Measurements from ENCODE around the gene RAD17.
"Not testable (repeated sequence)": the region's sequence is repeated elsewhere in the genome, so short reads cannot be mapped to it uniquely, and the experiment has no call there.

Gene RAD17

GRCh38 chr5:69374911-69375446 lies 5.4 kb downstream of the RAD17 start:
- no peak for DNase-seq

- DNase-seq, result no peak
These were observed 8.8 kb downstream of the RAD17 start for GRCh38 chr5:69378376-69378775.

DNA sequence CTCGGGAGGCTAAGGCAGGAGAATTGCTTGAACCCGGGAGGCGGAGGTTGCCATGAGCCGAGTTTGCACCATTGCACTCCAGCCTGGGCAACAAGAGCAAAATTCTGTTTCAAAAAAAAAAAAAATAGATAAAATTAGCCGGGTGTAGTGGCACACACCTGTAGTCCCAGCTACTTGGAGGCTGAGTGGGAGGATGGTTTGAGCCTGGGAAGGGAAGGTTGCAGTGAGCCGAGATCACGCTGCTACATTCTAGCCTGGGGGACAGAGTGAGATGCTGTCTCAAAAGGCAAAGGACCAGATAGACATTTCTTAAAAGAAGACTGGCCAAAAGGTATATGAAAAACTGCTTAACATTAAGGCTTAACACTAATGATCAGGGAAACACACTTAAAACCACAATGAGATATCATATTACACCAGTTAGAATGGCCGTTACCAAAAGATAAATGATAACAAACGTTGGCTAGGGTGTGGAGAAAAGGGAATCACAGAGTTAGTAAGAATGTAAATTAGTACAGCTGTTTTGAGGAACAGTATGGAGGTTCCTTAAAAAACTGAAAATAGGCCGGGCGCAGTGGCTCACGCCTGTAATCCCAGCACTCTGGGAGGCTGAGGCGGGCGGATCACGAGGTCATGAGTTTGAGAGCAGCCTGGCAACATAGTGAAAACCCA lies 35.2 kb downstream of the RAD17 start:
- DNase-seq, result no peak

DNA sequence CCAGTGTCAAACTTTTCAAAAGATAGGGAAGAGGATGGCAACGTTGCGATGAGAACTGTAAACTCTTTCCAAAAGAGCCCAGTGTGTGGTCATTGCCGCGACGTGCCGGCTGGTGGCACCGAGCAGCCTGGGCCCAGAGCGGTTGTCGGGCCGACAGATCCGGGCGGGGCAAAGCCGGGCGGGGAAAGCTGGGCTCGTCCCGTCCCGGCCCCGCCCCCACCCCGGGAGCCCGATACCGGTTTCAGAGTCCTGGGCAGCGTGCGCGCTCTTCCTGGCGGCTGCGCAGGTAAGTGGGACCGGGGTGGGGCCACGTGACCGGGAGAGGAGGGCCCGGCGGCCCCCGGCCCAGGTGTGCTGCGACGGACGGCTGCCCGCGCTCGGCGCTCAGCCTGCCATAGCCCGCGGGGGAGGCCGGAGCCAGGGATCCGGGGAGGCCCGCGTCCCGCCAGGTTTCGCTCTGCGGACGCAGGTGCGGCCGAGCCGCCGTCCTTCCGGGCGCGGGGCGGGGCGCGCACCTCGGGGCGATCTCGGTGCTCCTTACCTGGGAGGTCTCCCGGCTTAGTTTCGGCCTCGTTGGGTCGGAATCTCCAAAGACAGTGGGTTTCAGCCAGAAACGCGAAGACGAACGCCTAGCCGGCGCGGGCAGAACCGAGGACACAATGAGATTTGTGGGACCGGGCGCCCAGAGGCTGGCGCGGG lies 45.4 kb downstream of the RAD17 start, which contains the start of gene MARVELD2:
Gene MARVELD2, plus strand, starts transcription at position 232 of the 699 bp plus-strand sequence. CDS start 4,270 bp downstream, outside the sequence.
- DNase-seq, result peak; percentile 33 to 50

- no peak for DNase-seq
These were observed 46.0 kb downstream of the RAD17 start for GRCh38 chr5:69415584-69415958.

GRCh38 chr5:69416180-69416579 lies 46.6 kb downstream of the RAD17 start:
- no peak for DNase-seq

DNA sequence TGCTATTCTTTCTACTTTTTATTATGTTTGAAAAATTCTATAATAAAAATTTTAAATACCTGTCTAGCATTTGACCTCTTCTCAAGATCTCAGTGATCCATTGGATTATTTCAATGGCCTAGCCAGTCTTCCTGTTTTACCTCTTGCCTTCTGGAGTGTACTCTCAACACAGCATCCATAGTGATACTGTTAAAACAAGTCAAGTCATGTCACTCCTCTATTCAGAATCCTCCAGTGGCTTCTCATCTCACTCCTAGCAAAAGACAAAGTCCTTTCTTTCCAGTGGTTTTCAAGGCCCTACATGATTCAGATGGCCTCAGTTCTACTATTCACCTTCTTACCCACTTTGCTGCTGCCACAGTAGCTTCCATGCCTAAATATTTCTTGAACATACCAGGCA lies 47.1 kb downstream of the RAD17 start:
- DNase-seq, result no peak

- no peak for DNase-seq
These were observed 48.9 kb downstream of the RAD17 start for GRCh38 chr5:69418554-69418953.

DNA sequence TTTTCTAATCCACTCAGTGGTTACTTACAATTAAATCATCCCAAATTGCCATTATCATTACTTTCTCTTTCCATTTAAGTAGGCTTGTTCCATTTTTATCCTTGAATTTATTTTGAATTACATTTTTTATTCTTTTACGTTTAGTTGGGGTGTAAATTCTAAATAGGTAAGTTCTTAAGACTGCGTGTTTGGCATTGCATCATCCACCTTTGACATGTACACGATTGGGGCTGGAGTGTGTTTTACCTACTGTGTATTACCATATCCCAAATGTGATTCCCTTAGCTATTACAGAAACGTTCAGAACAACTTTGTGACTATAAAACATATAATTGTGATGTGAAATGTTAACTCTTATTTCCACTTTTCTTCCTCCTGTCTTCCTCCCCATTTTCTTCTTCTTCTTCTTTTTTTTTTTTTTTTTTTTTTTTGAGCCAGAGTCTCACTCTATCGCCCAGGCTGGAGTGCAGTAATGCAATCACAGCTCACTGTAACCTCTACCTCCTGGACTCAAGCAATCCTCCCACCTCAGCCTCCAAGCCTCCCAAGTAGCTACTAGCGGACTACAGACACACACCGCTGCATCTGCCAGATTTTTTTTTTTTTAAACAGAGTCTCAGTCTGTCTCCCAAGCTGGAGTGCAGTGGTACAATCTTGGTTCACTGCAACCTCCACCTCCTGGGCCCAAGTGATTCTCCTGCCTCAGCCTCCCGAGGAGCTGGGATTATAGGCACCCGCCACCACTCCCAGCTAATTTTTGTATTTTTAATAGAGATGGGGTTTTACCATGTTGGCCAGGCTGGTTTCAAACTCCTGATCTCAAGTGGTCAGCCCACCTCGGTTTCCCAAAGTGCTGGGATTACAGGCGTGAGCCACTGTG lies 62.0 kb downstream of the RAD17 start:
- DNase-seq, result no peak

- DNase-seq, result no peak
These were observed 63.0 kb downstream of the RAD17 start for GRCh38 chr5:69432412-69433206.

DNA sequence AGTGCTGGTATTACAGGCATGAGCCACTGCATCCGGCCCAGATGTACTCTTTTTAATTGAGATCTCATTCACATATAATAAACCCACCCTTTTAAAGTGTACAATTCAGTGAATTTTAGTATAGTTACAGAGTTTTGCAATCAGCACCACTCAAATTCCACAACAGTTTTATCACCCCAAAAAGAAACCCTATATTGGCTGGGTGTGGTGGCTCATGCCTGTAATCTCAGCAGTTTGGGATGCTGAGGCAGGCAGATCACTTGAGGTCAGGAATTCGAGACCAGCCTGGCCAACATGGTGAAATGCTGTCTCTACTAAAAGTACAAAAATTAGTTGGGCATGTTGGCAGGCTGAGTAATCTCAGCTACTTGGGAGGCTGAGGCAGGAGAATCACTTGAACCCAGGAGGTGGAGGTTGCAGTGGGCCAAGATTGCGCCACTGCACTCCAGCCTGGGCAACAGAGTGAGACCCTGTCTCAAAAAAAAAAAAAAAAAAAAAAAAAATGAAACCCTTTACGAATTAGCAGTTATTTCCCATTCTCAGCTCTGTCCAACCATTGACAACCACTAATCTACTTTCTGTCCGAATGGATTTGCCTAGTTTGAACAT lies 65.8 kb downstream of the RAD17 start:
- not testable (repeated sequence) for DNase-seq

- DNase-seq, result no peak
These were observed 74.6 kb downstream of the RAD17 start for GRCh38 chr5:69444127-69444754.

- DNase-seq, result no peak
These were observed 79.9 kb downstream of the RAD17 start for GRCh38 chr5:69449511-69449910.

GRCh38 chr5:69450116-69450515 lies 80.5 kb downstream of the RAD17 start:
- DNase-seq, result no peak

GRCh38 chr5:69450527-69450926 lies 80.9 kb downstream of the RAD17 start:
- DNase-seq, result not testable (repeated sequence)

DNA sequence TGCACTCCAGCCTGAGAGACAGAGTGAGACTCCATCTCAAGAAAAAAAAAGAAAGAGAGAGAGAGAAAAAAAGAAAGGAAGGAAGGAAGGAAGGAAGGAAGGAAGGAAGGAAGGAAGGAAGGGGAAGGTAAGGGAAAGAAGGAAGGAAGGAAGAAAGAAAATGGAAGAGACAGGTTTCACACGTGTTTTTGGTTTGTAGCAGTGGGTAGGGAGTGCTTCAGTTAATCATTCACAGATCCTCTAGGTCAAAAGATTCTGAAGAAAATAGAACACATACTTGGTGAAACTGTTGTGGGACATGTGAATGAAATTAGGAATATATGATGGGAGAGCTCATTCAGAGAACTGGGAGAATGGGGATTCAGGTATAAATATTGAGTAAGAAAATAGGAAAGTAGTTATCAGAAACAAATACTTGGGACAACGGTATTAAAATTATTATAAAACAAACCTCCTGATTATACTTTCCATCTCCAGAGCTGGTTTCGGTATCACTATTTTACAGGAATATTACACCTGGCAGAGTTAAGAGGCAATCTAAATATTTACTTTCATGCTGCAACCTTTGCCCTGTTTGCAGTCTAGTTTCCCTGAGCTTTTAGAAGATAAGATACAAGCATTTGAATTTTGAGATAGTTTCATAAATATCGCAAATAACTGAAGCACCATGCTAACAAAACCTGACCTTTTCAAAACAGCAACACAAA lies 82.5 kb downstream of the RAD17 start:
- DNase-seq, result no peak

DNA sequence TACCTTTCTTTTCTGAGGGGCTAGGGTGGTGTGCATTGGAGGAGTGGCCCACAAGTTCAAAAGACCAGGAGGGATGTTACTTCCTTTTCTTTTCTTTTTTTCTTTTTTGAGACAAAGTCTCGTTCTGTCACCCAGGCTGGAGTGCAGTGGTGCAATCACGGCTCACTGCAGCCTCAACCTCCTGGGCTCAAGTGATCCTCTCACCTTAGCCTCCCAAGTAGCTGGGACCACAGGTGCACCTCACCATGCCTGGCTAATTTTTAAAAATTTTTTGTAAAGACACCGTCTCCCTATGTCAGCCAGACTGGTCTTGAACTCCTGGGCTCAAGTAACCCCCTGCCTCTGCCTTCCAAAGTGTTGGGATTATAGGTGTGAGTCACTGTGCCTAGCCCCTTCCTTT lies 83.9 kb downstream of the RAD17 start:
- DNase-seq, result not testable (repeated sequence)

- DNase-seq, result no peak
These were observed 85.0 kb downstream of the RAD17 start for GRCh38 chr5:69454460-69455249.

DNA sequence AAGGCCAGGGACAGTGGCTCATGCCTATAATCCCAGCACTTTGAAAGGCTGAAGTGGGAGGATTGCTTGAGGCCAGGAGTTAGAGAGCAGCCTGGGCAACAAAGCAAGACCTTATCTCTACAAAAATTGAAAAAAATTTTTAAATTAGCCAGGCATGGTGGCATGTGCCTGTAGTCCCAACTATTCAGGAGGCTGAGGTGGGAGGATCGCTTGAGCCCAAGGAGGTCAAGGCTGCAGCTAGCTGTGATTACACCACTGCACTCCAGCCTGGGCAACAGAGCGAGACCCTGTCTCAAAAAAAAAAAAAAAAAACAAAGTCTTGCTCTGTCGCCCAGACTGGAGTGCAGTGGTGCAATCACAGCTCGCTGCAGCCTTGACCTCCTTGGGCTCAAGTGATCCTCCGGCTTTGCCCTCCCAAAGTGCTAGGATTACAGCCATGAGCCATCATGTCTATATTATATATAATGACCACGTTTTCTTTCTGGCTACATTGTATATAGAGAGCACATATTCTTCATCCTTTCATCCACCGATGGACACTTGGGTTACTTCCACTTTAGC lies 85.9 kb downstream of the RAD17 start:
- not testable (repeated sequence) for DNase-seq

GRCh38 chr5:69462170-69462569 lies 92.6 kb downstream of the RAD17 start:
- DNase-seq, result no peak

All from activated CD4-positive, alpha-beta T cell treated with anti-CD3 and anti-CD28 coated beads for 4 hours (primary cell).